GM12865 (cell line): Measurements from ENCODE around the gene DLG2.
A peak's percentile ranks its signal among the peaks of the same experiment; 100 is the strongest.

Source experiments
- DNase-seq: peaks from one replicate; pipeline ENCODE4 v3.0.0; 2010; ENCODE audit warnings: low read depth
- H3K4me3 ChIP-seq: 2 replicates; pipeline ENCODE4 v1.5.1; 2011; ENCODE audit warnings: mild to moderate bottlenecking, low read depth, low read length, control low read depth
- TF ChIP-seq, protein P1 (sequence below): IDR thresholded peaks from 2 replicates; pipeline ENCODE4 v1.5.1; 2011; ENCODE audit warnings: low read length, control low read depth, low read depth, inconsistent platforms; ENCODE audit not compliant: insufficient read depth; ENCODE audit errors: missing control alignments

Gene DLG2

DNA sequence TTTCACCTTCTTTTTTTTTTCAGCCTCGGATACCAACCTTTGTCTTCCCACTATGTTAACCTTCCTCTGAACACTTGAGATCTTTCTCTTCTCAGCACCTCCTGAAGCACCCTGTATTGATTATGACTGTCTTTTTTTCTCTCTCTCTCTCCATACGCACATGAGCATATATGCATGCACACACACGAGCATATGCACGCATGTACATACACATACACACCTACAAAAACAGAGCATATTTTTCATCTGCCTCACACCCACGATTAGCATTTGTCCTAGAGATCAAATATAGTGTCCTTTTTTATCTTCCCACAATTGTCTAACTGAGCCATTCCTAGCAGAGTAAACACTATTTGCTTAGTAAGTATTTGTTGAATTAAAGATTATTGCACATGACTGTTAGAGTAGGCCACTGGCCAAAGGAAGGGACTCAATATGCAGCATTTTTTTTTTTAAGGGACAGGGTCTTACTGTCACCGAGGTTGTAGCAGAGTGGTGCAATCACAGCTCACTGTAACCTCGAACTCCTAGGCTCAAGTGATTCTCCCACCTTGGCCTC lies 1718.8 kb downstream of the DLG2 start:
- no peak overlapping the region for H3K4me3 ChIP-seq
- DNase-seq = no peak
- TF ChIP-seq, protein P1, sequence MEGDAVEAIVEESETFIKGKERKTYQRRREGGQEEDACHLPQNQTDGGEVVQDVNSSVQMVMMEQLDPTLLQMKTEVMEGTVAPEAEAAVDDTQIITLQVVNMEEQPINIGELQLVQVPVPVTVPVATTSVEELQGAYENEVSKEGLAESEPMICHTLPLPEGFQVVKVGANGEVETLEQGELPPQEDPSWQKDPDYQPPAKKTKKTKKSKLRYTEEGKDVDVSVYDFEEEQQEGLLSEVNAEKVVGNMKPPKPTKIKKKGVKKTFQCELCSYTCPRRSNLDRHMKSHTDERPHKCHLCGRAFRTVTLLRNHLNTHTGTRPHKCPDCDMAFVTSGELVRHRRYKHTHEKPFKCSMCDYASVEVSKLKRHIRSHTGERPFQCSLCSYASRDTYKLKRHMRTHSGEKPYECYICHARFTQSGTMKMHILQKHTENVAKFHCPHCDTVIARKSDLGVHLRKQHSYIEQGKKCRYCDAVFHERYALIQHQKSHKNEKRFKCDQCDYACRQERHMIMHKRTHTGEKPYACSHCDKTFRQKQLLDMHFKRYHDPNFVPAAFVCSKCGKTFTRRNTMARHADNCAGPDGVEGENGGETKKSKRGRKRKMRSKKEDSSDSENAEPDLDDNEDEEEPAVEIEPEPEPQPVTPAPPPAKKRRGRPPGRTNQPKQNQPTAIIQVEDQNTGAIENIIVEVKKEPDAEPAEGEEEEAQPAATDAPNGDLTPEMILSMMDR = no peak

DNA sequence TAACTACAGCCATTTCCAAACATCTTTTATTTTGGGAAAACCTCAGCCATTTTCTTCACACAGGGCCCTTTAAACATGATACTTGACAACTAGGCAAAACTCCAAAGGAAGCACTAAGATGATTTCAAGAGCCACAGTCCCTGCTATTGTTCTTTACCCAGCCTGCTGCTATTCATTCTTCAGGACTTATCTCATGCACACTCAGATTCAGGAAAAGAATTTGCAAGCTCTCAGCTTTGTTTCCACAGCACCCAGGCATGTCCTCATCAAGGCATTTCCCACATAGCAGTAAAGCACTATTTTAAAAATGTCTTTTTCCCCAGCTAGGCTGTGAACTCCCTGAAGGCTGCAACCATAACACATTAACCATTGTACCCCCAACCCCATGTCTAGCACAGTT lies 1731.6 kb downstream of the DLG2 start:
- TF ChIP-seq, protein P1 = no peak
- no peak for DNase-seq
- no peak overlapping the region for H3K4me3 ChIP-seq

DNA sequence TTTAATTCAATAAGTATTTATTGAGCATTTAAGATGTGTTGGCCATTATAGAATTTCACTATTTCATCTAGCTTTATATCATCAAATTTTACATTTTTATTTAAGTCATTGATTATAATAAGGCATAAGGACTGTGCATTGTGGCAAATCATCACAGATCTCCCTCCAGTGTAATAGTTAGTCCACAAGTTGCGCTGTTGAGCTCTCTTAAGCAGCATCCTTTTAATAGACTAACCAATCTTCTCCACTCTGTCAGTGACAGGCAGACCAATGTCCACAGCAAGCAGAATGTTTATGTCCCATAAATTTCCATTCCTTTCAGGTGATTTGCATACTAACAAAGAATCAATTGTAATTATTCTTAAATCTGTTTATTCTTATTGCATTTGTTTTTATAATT lies 1745.7 kb downstream of the DLG2 start:
- peak; percentile 7 for DNase-seq
- TF ChIP-seq, protein P1 = peak; percentile 1

DNA sequence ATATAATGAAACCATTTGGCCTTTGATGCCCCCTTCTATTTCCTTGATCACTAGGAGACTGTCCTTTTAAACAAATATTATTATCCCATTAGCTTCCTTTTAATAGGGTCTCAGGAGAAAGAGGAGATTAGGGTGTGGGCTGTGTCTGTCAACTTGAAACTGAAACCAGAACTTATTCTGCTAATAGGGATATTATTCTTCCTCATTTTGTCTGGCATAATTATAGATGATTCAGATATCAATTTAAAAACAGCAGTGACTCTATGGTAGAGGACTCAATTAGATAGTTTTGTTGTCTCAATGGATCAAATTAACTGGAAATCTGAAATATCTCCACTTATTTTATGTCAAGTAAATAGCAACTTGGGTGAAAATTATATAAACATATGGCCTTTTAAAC lies 1756.1 kb downstream of the DLG2 start:
- H3K4me3 ChIP-seq = no peak overlapping the region
- TF ChIP-seq, protein P1 = no peak
- no peak for DNase-seq

More for the DNA sequence above, 1745.7 kb downstream of the DLG2 start:
- no peak overlapping the region for H3K4me3 ChIP-seq

DNA sequence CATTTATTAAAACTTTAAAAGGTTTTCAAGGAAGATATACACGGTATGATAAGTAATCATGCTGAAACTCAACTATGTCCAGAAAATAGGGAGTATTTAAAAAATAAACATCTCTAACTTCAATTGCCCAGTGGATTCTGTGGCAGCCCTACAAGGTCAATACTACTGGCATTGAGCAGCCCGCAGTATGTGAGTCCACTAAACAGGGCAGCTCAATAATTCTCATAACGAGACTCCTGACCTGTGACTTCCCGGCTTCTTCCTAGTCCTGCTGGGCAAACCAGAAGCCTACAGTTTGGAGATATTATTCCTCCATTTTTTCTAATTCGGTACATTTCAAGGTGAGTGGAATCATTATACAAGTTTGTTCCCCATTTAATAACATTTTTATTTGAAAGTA lies 1760.5 kb downstream of the DLG2 start:
- no peak overlapping the region for H3K4me3 ChIP-seq
- TF ChIP-seq, protein P1 = no peak
- no peak for DNase-seq

DNA sequence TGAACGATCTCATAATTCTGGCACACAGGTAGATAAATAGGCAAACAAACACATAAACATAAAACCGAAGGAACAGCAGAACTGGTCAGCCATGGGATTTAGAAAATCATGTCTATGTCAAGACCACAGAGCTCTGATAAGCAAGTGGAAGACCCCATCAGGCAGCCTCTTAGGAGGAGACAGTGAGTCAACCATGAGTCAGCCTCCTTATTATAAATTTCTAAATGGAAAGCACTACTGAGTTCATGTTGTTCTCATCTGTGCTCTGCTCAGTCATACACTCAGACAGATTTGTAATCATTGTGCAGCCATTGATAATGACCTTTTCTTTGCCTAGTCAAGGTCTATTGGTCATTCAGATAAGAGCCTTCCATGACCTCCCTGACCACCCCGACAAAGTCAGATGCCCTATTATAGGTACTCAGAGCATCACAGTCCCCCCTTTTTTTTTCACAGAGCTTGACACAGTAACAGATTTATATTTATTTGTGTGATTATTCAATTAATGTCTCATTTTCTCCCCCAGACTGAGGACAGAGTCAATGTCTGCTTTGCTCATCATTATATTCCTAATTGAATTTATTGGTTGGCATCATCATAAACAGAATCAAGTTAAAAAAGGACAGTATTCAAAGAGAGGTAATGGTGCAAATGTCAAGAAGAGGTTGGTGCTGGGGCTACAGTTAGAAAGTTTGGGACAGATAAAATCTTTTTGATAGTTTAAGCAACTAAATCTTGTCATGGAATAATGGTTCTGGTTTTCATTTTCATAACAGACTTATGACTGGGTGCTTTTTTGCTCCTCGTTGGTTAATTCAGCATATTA lies 1761.3 kb downstream of the DLG2 start:
- TF ChIP-seq, protein P1 = no peak
- no peak for DNase-seq
- H3K4me3 ChIP-seq = no peak overlapping the region
